ELF-1 (cell line): ENCODE results near the gene NOB1.

ENCODE experiments used
- DNase-seq: peaks from one replicate; pipeline ENCODE4 v3.0.0-alpha.2; 2016; ENCODE audit warnings: low read depth, low spot score

The NOB1 gene

GRCh38 chr16:69721441-69721957 lies 33.2 kb downstream of the NOB1 start:
- no peak for DNase-seq

GRCh38 chr16:69720822-69721430 lies 33.8 kb downstream of the NOB1 start:
- DNase-seq: no peak

- no peak for DNase-seq
Observed at GRCh38 chr16:69718111-69718764, 36.5 kb downstream of the NOB1 start.

- no peak for DNase-seq
Observed at GRCh38 chr16:69717066-69717465, 37.7 kb downstream of the NOB1 start.

GRCh38 chr16:69712914-69713581 lies 41.7 kb downstream of the NOB1 start:
- no peak for DNase-seq

- no peak for DNase-seq
Observed at GRCh38 chr16:69712277-69712676, 42.4 kb downstream of the NOB1 start.

GRCh38 chr16:69711115-69711740 lies 43.5 kb downstream of the NOB1 start:
- no peak for DNase-seq

- no peak for DNase-seq
Observed at GRCh38 chr16:69709456-69710084, 45.2 kb downstream of the NOB1 start.

GRCh38 chr16:69707920-69708683 lies 46.6 kb downstream of the NOB1 start:
- DNase-seq: no peak

GRCh38 chr16:69706975-69707340 lies 47.8 kb downstream of the NOB1 start:
- no peak for DNase-seq

GRCh38 chr16:69706256-69706974 lies 48.3 kb downstream of the NOB1 start:
- DNase-seq: no peak

GRCh38 chr16:69703638-69704037 lies 51.1 kb downstream of the NOB1 start:
- DNase-seq: no peak

GRCh38 chr16:69701866-69702265 lies 52.9 kb downstream of the NOB1 start:
- no peak for DNase-seq

- DNase-seq: no peak
Observed at GRCh38 chr16:69701452-69701851, 53.3 kb downstream of the NOB1 start.

- no peak for DNase-seq
Observed at GRCh38 chr16:69699915-69700314, 54.8 kb downstream of the NOB1 start.

- DNase-seq: no peak
Observed at GRCh38 chr16:69698404-69698803, 56.3 kb downstream of the NOB1 start.

GRCh38 chr16:69693916-69694315 lies 60.8 kb downstream of the NOB1 start:
- DNase-seq: no peak

- no peak for DNase-seq
Observed at GRCh38 chr16:69691980-69692911, 62.5 kb downstream of the NOB1 start.
